HG02642 (cell line): ENCODE data around the gene KNSTRN.

ENCODE experiments used
- ATAC-seq: cut with Tn5 transposase; IDR thresholded peaks from one replicate; pipeline ENCODE4 v1.9.1; 2021; ENCODE audit warnings: mild to moderate bottlenecking; ENCODE audit not compliant: unreplicated experiment, poor library complexity

The KNSTRN gene

GRCh38 chr15:40392986-40393948 lies 10.7 kb downstream of the KNSTRN start:
- no peak for ATAC-seq

- ATAC-seq: no peak
Observed at GRCh38 chr15:40397688-40398412, 15.3 kb downstream of the KNSTRN start.

GRCh38 chr15:40398413-40398873 lies 15.9 kb downstream of the KNSTRN start:
- ATAC-seq: peak; percentile 77

GRCh38 chr15:40399370-40399769 lies 16.8 kb downstream of the KNSTRN start:
- no peak for ATAC-seq

GRCh38 chr15:40405501-40406381 lies 23.2 kb downstream of the KNSTRN start, which contains the start of gene IVD:
TSS of gene IVD (plus strand) at chr15:40405795. CDS start at chr15:40405828, 33 bp downstream.
- ATAC-seq: peak; percentile 85

- ATAC-seq: peak; percentile 51
Observed at GRCh38 chr15:40407330-40407990, 24.9 kb downstream of the KNSTRN start.

- no peak for ATAC-seq
Observed at GRCh38 chr15:40409366-40409765, 26.8 kb downstream of the KNSTRN start.

GRCh38 chr15:40410476-40410875 lies 28.0 kb downstream of the KNSTRN start:
- no peak for ATAC-seq

- no peak for ATAC-seq
Observed at GRCh38 chr15:40412095-40412759, 29.7 kb downstream of the KNSTRN start.

- ATAC-seq: no peak
Observed at GRCh38 chr15:40413036-40413435, 30.5 kb downstream of the KNSTRN start.

- no peak for ATAC-seq
Observed at GRCh38 chr15:40414816-40415215, 32.3 kb downstream of the KNSTRN start.

- no peak for ATAC-seq
Observed at GRCh38 chr15:40415226-40415625, 32.7 kb downstream of the KNSTRN start.

GRCh38 chr15:40416056-40416455 lies 33.5 kb downstream of the KNSTRN start:
- ATAC-seq: no peak

GRCh38 chr15:40418126-40418525 lies 35.6 kb downstream of the KNSTRN start:
- no peak for ATAC-seq

GRCh38 chr15:40420071-40420713 lies 37.7 kb downstream of the KNSTRN start:
- ATAC-seq: no peak

- ATAC-seq: no peak
Observed at GRCh38 chr15:40420793-40421192, 38.3 kb downstream of the KNSTRN start.

GRCh38 chr15:40421246-40422157 lies 39.0 kb downstream of the KNSTRN start:
- ATAC-seq: peak; percentile 81
